Measurements from ENCODE around the gene HNRNPA3. TPM values are rescaled to one million over a fixed set of nuclear protein-coding genes. Genes with fewer than 3 reads are reported as not detected.

HNRNPA3 gene
- total RNA-seq, 1 donor from 2014 or later = 107 TPM

DNA sequence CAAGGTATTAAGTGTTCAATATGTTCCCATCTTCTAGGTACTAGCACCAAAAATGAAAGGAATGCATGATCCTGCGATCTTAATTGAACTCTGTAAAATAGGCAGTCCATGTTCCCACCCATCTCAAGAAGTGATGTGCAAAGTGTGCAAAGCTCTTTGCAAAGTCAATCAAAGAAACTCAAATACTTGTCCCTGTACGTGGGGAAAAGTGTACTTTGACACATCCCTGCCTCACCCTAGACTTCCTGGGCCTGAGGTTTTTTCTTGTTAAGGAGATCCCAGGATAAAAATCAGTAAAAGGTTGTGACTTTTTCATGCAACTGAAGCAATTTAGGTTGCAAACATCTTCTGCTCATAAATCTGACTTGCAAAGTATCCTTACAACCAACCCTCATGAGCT lies 25.3 kb downstream of the HNRNPA3 start:
- peaks cover 4% of the 10 kb centered on the region for H3K4me1 ChIP-seq
- no peaks in the 10 kb centered on the region for H3K27me3 ChIP-seq
- peaks cover under 1% of the 10 kb centered on the region for H3K36me3 ChIP-seq
- H2AFZ ChIP-seq (replicated peaks) = no peak overlapping the region
- H3K27ac ChIP-seq = no peak overlapping the region
- no peak overlapping the region for H3K4me3 ChIP-seq
- H3K79me2 ChIP-seq (ENCODE audit: low read depth) = peaks cover 77% of the 10 kb centered on the region
- no peak overlapping the region for H3K4me2 ChIP-seq
- Mint-ChIP-seq H3K4me1 (peaks cover 18% of the 10 kb centered on the region), H3K9me3 (no peaks in the 10 kb centered on the region), H3K4me3 (no peak overlapping the region), H3K36me3 (peaks cover 8% of the 10 kb centered on the region), H3K27me3 (ENCODE audit: insufficient read depth, low read depth) (no peaks in the 10 kb centered on the region), H3K27ac (no peak overlapping the region)
- peaks cover 9% of the 10 kb centered on the region for H4K20me1 ChIP-seq (ENCODE audit: low read depth)
- H3K9ac ChIP-seq = no peak overlapping the region
- no peak for DNase-seq (ENCODE audit: low spot score)
- H3F3A ChIP-seq (ENCODE audit: low read depth) = no peaks in the 10 kb centered on the region
- H3K9me3 ChIP-seq (ENCODE audit: low read depth) = no peaks in the 10 kb centered on the region
- TF ChIP-seq EZH2 (IDR thresholded peaks at IDR 0.05) = no peak

DNA sequence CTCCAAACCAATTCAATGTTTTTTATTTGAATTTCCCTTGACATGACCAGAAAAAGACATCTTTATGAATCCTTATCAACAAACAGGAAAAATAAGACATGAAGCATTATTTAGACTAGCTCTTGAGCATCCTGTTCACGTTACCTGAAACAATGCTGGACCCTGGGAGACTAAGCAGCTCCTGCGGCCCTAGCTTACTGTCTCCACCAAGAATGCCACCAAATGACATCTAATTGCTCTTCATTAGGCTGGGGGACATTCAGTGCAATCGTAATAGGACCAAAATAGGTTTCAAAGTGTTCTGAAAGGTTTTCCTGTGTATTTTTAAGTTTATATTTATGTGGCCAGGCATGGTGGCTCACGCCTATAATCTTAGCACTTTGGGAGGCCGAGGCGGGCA lies 26.5 kb downstream of the HNRNPA3 start:
- no peak overlapping the region for H3K4me2 ChIP-seq
- Mint-ChIP-seq H3K9me3 (no peaks in the 10 kb centered on the region), H3K4me1 (peaks cover 21% of the 10 kb centered on the region), H3K36me3 (peaks cover 7% of the 10 kb centered on the region), H3K4me3 (no peak overlapping the region), H3K27me3 (ENCODE audit: insufficient read depth, low read depth) (no peaks in the 10 kb centered on the region), H3K27ac (no peak overlapping the region)
- peaks cover 4% of the 10 kb centered on the region for H4K20me1 ChIP-seq (ENCODE audit: low read depth)
- no peaks in the 10 kb centered on the region for H3K27me3 ChIP-seq
- no peak for DNase-seq (ENCODE audit: low spot score)
- H3K9ac ChIP-seq = no peak overlapping the region
- H3K9me3 ChIP-seq (ENCODE audit: low read depth) = no peaks in the 10 kb centered on the region
- H3K27ac ChIP-seq = no peak overlapping the region
- H3K79me2 ChIP-seq (ENCODE audit: low read depth) = peaks cover 87% of the 10 kb centered on the region
- H3K36me3 ChIP-seq = no peaks in the 10 kb centered on the region
- peaks cover 4% of the 10 kb centered on the region for H3K4me1 ChIP-seq
- H3F3A ChIP-seq (ENCODE audit: low read depth) = no peaks in the 10 kb centered on the region
- H2AFZ ChIP-seq (replicated peaks) = no peak overlapping the region
- no peak for TF ChIP-seq EZH2 (IDR thresholded peaks at IDR 0.05)
- no peak for TF ChIP-seq EZH2phosphoT487 (IDR thresholded peaks at IDR 0.05)
- TF ChIP-seq, protein P1, sequence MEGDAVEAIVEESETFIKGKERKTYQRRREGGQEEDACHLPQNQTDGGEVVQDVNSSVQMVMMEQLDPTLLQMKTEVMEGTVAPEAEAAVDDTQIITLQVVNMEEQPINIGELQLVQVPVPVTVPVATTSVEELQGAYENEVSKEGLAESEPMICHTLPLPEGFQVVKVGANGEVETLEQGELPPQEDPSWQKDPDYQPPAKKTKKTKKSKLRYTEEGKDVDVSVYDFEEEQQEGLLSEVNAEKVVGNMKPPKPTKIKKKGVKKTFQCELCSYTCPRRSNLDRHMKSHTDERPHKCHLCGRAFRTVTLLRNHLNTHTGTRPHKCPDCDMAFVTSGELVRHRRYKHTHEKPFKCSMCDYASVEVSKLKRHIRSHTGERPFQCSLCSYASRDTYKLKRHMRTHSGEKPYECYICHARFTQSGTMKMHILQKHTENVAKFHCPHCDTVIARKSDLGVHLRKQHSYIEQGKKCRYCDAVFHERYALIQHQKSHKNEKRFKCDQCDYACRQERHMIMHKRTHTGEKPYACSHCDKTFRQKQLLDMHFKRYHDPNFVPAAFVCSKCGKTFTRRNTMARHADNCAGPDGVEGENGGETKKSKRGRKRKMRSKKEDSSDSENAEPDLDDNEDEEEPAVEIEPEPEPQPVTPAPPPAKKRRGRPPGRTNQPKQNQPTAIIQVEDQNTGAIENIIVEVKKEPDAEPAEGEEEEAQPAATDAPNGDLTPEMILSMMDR (IDR thresholded peaks at IDR 0.05) = no peak
- H3K4me3 ChIP-seq = no peak overlapping the region

DNA sequence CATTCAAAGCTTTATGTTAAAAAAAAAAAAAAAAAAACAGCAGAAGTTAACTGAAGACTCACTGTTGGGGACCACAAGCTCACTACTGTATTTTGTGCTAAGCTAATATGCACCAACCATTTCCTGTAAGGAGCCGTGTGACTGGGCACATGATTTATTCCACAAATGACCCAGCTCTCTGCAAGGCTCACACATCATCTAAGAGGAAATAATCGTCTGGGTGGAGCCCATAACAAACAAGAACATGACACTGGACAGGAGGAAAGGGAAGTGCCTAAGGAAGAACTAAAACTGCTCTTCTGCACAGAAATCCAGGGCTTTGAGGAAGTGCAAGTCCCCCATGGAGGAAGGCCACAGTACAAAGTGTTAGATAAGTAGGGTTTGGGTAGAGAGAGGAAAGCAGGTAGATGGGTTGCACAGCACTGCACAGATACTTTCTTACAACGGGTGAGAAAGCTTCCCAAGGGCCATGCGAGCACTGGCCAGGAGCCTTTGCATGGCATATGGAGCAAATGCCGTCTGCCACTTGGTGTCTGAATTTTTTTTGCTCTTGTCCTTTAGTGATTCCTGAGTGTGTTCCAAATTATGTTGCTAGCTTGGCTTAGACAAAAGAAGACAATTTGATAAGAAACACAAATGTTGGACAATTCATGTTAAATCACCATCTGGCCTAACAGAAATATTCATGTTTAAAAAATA lies 27.5 kb downstream of the HNRNPA3 start:
- Histone ChIP-seq H3K36me3 (no peaks in the 10 kb centered on the region), H3K4me1 (peaks cover 6% of the 10 kb centered on the region), H4K20me1 (ENCODE audit: low read depth) (no peaks in the 10 kb centered on the region), H3K9ac (no peak overlapping the region), H3K27ac (no peak overlapping the region), H3K79me2 (ENCODE audit: low read depth) (peaks cover 95% of the 10 kb centered on the region), H3F3A (ENCODE audit: low read depth) (no peaks in the 10 kb centered on the region), H2AFZ (replicated peaks) (no peak overlapping the region), H3K4me3 (no peak overlapping the region), H3K27me3 (no peaks in the 10 kb centered on the region), H3K4me2 (no peak overlapping the region), H3K9me3 (ENCODE audit: low read depth) (no peaks in the 10 kb centered on the region)
- Mint-ChIP-seq H3K27ac (no peak overlapping the region), H3K4me1 (peaks cover 26% of the 10 kb centered on the region), H3K9me3 (peaks cover 5% of the 10 kb centered on the region), H3K4me3 (no peak overlapping the region), H3K27me3 (ENCODE audit: insufficient read depth, low read depth) (no peaks in the 10 kb centered on the region), H3K36me3 (peaks cover 10% of the 10 kb centered on the region)
- no peak for DNase-seq (ENCODE audit: low spot score)
- TF ChIP-seq EZH2 (IDR thresholded peaks at IDR 0.05) (no peak), EZH2phosphoT487 (IDR thresholded peaks at IDR 0.05) (no peak)
- TF ChIP-seq, protein P1 (IDR thresholded peaks at IDR 0.05) = no peak

DNA sequence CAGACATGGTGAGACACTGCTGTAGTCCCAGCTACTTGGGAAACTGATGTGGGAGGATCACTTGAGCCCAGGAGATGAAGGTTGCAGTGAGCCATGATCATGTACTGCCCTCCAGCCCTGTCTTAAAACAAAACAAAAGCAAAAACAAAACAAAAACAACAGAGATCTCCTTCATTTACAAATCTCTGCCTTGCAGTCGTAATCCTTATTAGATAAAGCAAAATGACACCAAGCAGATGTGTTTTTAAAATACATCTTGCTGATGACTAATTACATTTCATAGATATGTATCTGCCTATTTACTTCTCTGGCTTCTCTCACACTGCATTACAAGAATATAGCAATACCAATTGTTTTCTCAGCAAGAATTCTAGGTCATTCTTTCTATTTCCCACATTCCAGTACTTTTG lies 29.1 kb downstream of the HNRNPA3 start:
- DNase-seq (ENCODE audit: low spot score) = no peak
- H3F3A ChIP-seq (ENCODE audit: low read depth) = no peaks in the 10 kb centered on the region
- no peaks in the 10 kb centered on the region for H3K27me3 ChIP-seq
- H3K27ac Mint-ChIP-seq = peak overlapping the region; percentile 2
- H3K27me3 Mint-ChIP-seq (ENCODE audit: insufficient read depth, low read depth) = no peaks in the 10 kb centered on the region
- no peak overlapping the region for H3K4me2 ChIP-seq
- TF ChIP-seq EZH2phosphoT487 (IDR thresholded peaks at IDR 0.05) (no peak), EZH2 (IDR thresholded peaks at IDR 0.05) (no peak)
- TF ChIP-seq, protein P1 (IDR thresholded peaks at IDR 0.05) = no peak
- peaks cover 6% of the 10 kb centered on the region for H3K9me3 Mint-ChIP-seq
- H3K79me2 ChIP-seq (ENCODE audit: low read depth) = peaks cover 95% of the 10 kb centered on the region
- no peak overlapping the region for H3K4me3 Mint-ChIP-seq
- H3K36me3 ChIP-seq = no peaks in the 10 kb centered on the region
- H4K20me1 ChIP-seq (ENCODE audit: low read depth) = peaks cover 4% of the 10 kb centered on the region
- H3K9me3 ChIP-seq (ENCODE audit: low read depth) = no peaks in the 10 kb centered on the region
- no peak overlapping the region for H3K9ac ChIP-seq
- H3K4me1 ChIP-seq = peaks cover 12% of the 10 kb centered on the region
- H3K4me3 ChIP-seq = no peak overlapping the region
- no peak overlapping the region for H2AFZ ChIP-seq (replicated peaks)
- H3K4me1 Mint-ChIP-seq = peaks cover 36% of the 10 kb centered on the region
- H3K27ac ChIP-seq = no peak overlapping the region
- peaks cover 5% of the 10 kb centered on the region for H3K36me3 Mint-ChIP-seq
